ENCODE data around the gene TLN1.
A peak's percentile ranks its signal among the peaks of the same experiment; 100 is the strongest.

TLN1 gene

GRCh38 chr9:35681341-35682002 lies 50.5 kb downstream of the TLN1 start:
- DNase-seq: no peak

DNA sequence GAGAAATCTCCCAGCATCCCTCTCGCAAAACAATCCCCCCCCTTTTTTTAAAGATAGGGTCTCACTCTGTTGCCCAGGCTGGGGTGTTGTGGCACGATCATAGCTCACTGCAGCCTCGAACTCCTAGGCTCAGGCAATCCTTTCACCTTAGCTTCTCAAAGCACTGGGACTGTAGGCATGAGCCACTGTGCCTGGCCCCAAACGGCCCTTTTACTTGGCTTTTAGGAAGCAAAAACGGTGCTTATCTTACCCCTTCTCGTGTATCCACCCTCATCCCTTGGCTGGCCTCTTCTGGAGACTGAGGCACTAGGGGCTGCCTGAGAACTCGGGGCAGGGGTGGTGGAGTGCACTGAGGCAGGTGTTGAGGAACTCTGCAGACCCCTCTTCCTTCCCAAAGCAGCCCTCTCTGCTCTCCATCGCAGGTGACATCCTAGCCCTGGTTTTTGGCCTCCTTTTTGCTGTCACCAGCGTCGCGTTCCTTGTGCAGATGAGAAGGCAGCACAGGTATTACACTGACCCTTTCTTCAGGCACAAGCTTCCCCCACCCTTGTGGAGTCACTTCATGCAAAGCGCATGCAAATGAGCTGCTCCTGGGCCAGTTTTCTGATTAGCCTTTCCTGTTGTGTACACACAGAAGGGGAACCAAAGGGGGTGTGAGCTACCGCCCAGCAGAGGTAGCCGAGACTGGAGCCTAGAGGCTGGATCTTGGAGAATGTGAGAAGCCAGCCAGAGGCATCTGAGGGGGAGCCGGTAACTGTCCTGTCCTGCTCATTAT lies 51.5 kb downstream of the TLN1 start:
- DNase-seq: no peak

- DNase-seq: no peak
Measured at GRCh38 chr9:35679766-35680330, 52.1 kb downstream of the TLN1 start.

DNA sequence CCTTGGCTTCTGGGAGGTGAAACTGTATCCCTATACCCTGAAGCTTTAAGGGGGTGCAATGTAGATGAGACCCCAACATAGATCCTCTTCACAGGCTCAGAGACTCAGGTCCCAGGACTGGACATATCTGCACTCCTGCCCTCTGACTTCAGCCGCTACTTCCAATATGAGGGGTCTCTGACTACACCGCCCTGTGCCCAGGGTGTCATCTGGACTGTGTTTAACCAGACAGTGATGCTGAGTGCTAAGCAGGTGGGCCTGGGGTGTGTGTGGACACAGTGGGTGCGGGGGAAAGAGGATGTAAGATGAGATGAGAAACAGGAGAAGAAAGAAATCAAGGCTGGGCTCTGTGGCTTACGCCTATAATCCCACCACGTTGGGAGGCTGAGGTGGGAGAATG lies 52.9 kb downstream of the TLN1 start:
- DNase-seq: no peak

GRCh38 chr9:35675732-35676392 lies 56.1 kb downstream of the TLN1 start:
- peak; percentile 81 for DNase-seq

GRCh38 chr9:35675204-35675603 lies 56.8 kb downstream of the TLN1 start:
- no peak for DNase-seq

- no peak for DNase-seq
Measured at GRCh38 chr9:35674025-35674361, 58.0 kb downstream of the TLN1 start.

DNA sequence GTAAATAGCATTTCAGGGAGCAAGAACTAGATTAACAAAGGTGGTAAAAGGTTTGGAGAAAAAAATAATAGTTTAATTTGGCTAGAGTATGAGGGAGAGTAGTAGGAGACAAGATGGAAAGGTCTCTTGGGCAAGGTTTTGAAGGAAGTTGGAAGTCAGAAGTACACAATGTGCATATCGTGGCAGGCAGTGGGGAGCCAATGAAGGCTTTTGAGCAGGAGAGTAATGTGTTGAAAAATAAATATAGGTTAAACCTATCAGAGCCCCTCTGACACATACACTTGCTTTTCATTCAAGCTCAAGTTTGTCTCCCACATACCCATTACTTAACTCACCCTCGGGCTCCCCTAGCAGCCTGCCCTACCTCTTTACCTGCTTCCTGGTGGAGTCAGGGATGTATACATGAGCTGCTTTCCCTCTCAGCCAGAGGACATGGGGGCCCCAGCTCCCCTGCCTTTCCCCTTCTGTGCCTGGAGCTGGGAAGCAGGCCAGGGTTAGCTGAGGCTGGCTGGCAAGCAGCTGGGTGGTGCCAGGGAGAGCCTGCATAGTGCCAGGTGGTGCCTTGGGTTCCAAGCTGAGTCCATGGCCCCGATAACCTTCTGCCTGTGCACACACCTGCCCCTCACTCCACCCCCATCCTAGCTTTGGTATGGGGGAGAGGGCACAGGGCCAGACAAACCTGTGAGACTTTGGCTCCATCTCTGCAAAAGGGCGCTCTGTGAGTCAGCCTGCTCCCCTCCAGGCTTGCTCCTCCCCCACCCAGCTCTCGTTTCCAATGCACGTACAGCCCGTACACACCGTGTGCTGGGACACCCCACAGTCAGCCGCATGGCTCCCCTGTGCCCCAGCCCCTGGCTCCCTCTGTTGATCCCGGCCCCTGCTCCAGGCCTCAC lies 58.6 kb downstream of the TLN1 start, which contains the start of gene CA9:
CA9 (plus strand) TSS at position 797 of the 893 bp plus-strand sequence; CDS start at position 829, 32 bp downstream.
- DNase-seq: no peak

DNA sequence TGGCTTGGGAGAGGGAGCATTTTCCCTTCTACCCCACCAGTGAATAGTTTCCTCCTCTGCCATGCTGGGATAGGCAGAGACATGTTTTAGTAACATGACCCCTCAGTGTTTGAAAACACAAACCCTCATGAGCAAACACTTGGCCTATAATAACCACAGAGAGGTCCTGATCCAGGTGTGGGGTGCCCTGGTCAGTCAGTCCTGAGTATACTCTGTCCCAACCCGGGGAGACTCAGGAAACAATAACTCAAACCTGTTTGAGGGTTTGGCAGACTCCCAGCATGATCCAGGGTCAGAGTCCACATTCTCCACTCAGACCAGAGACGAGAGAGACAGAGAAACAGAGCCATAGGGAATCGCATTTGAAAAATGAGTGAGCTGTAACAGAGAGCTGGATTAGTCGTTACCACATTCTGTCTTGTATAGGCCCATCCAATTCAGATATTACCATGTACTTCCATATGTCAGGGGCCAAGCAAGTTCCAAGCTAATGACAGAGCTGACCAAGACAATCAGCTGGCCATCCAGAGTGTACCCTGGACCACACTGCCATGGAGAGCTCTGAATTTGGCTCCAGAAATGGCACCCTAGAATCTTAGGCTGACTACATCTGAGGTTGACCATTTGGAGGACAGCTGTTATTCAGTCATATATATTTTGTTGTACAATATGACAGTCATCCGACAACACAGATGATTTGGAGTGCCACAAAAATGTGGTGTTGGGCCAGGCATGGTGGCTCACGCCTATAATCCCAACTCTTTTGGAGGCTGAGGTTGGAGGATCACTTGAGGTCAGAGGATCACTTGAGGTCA lies 62.5 kb downstream of the TLN1 start:
- DNase-seq: no peak

GRCh38 chr9:35667939-35668338 lies 64.1 kb downstream of the TLN1 start:
- no peak for DNase-seq

- no peak for DNase-seq
Measured at GRCh38 chr9:35666549-35666948, 65.4 kb downstream of the TLN1 start.

GRCh38 chr9:35666045-35666444 lies 66.0 kb downstream of the TLN1 start:
- no peak for DNase-seq

- DNase-seq: no peak
Measured at GRCh38 chr9:35665471-35665818, 66.5 kb downstream of the TLN1 start.

DNA sequence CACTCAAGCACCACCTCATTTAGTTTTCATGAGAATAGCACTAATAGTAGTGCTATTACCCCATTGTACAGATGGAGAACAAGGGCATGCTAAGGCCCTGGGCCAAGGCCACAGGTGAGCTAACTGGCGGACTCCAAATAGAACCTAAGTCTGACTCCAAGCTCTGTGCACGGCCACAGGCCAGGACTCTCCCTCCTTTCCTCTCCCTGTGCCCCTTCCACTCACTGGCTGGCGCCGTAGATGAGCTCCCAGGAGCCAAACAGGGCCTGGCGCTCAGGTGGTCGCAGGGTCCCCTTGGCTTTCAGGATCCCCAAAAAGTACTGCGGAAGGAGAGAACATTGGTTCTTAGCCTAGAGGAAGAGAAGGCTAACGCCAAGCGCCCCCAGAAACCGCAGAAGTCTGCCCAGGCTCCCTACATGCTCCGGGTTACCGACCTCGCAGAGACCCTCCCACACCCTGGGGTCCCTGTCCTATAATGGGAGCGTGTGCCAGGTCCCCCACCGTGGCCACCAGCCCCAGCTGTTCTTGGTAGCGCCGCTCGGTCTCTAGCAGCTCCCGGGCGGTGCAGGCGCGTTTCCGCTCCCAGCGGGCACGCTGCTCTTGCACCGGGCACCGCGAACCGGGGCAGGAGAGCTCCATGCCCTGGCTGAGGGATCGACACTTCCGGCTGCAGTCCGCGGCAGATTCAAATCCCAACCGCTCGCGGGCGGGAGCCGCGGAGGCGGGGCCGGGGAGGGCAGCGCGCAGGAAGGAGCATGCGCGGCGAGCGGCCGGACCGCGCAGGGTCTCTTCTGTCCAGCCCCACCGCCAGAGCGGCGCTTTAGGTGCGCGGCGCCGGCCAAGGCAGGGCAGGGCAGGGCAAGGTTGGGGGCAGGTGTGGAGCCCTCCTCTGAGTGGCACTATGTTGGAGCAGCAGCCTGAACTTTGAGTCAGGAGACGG lies 67.2 kb downstream of the TLN1 start, which contains the start of gene ARHGEF39:
ARHGEF39 (minus strand) TSS at position 665 of the 940 bp plus-strand sequence; CDS start at position 639, 26 bp downstream.
- DNase-seq: peak; percentile 90

DNA sequence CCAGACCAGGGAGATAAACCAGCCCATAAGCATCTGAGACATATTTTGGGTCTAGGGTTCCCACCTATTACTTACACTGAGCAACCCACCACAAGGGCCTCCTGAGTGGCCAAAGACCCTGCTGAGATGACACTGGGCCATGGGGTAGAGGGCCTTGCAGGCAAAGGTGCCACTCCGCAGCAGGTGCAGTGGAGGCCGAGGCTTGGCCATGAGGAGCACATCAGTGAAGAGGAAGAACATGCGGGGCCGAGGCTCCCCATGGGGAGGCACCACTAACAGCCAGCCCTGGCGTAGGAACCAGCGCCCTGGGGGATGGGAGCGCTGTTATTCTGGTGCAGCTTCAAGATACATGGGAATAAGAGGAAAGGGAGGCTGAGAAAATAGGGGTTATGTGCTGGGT lies 69.6 kb downstream of the TLN1 start:
- no peak for DNase-seq

GRCh38 chr9:35661756-35662350 lies 70.1 kb downstream of the TLN1 start:
- no peak for DNase-seq

GRCh38 chr9:35660966-35661415 lies 71.0 kb downstream of the TLN1 start:
- DNase-seq: no peak

GRCh38 chr9:35659340-35659739 lies 72.7 kb downstream of the TLN1 start:
- DNase-seq: no peak

DNA sequence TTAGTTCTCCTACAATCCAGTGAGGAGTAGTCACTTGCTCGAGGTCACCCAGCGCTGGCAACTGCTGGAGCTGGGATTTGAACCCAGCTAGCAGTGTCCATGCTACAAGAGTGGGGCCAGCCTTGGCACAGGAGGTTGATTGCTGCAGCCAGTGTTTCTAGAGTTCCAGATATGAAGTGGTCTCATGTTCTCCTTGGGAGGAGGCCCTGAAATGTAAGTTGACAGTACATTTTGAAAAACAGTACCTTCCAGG lies 73.1 kb downstream of the TLN1 start:
- peak; percentile 52 for DNase-seq
